ENCODE results near the gene SH2D3C.
A peak's percentile ranks its signal among the peaks of the same experiment; 100 is the strongest.
"Not testable (repeated sequence)": the region's sequence is repeated elsewhere in the genome, so short reads cannot be mapped to it uniquely, and the experiment has no call there.

The SH2D3C gene

GRCh38 chr9:127785933-127786772 is 7.7 kb upstream of the SH2D3C start, which contains the start of gene CDK9:
TSS of gene CDK9 (plus strand) at chr9:127786034. CDS start at chr9:127786149, 115 bp downstream.
- DNase-seq (ENCODE audit: low read depth in 1 of 2, low spot score in 1 of 2) = peak; percentile 88 to 90

- DNase-seq (ENCODE audit: low read depth in 1 of 2, low spot score in 1 of 2) = peak; percentile 81
Observed at GRCh38 chr9:127785023-127785932, 6.8 kb upstream of the SH2D3C start.

GRCh38 chr9:127783111-127784008 is 4.9 kb upstream of the SH2D3C start:
- peak; percentile 31 to 49 for DNase-seq (ENCODE audit: low read depth in 1 of 2, low spot score in 1 of 2)

- no peak for DNase-seq (ENCODE audit: low read depth in 1 of 2, low spot score in 1 of 2)
Observed at GRCh38 chr9:127781806-127782205, 3.3 kb upstream of the SH2D3C start.

- DNase-seq (ENCODE audit: low read depth in 1 of 2, low spot score in 1 of 2) = not testable (repeated sequence)
Observed at GRCh38 chr9:127780909-127781308, 2.4 kb upstream of the SH2D3C start.

- no peak for DNase-seq (ENCODE audit: low read depth in 1 of 2, low spot score in 1 of 2)
Observed at GRCh38 chr9:127780126-127780885, 1.8 kb upstream of the SH2D3C start.

GRCh38 chr9:127779136-127779981 is 893 bp upstream of the SH2D3C start:
- peak; percentile 39 to 55 for DNase-seq (ENCODE audit: low read depth in 1 of 2, low spot score in 1 of 2)

GRCh38 chr9:127777368-127777980 is 992 bp downstream of the SH2D3C start:
- DNase-seq (ENCODE audit: low read depth in 1 of 2, low spot score in 1 of 2) = no peak

- DNase-seq (ENCODE audit: low read depth in 1 of 2, low spot score in 1 of 2) = no peak
Observed at GRCh38 chr9:127776924-127777289, 1.6 kb downstream of the SH2D3C start.

- DNase-seq (ENCODE audit: low read depth in 1 of 2, low spot score in 1 of 2) = peak; percentile 36 to 63
Observed at GRCh38 chr9:127776195-127776923, 2.1 kb downstream of the SH2D3C start.

- no peak for DNase-seq (ENCODE audit: low read depth in 1 of 2, low spot score in 1 of 2)
Observed at GRCh38 chr9:127773981-127774380, 4.5 kb downstream of the SH2D3C start.

GRCh38 chr9:127773272-127773671 is 5.2 kb downstream of the SH2D3C start:
- DNase-seq (ENCODE audit: low read depth in 1 of 2, low spot score in 1 of 2) = no peak

- no peak for DNase-seq (ENCODE audit: low read depth in 1 of 2, low spot score in 1 of 2)
Observed at GRCh38 chr9:127772603-127773002, 5.9 kb downstream of the SH2D3C start.

GRCh38 chr9:127771570-127772189 is 6.8 kb downstream of the SH2D3C start:
- DNase-seq (ENCODE audit: low read depth in 1 of 2, low spot score in 1 of 2) = no peak

- peak; percentile 94 for DNase-seq (ENCODE audit: low read depth in 1 of 2, low spot score in 1 of 2)
Observed at GRCh38 chr9:127770905-127771569, 7.4 kb downstream of the SH2D3C start.

- no peak for DNase-seq (ENCODE audit: low read depth in 1 of 2, low spot score in 1 of 2)
Observed at GRCh38 chr9:127770583-127770904, 7.9 kb downstream of the SH2D3C start.

GRCh38 chr9:127769929-127770582 is 8.4 kb downstream of the SH2D3C start:
- no peak for DNase-seq (ENCODE audit: low read depth in 1 of 2, low spot score in 1 of 2)
